Panc1 (cell line): Measurements from ENCODE around the gene ERGIC1. TPM values are rescaled to one million over a fixed set of nuclear protein-coding genes. Genes with fewer than 3 reads are reported as not detected.
A peak's percentile ranks its signal among the peaks of the same experiment; 100 is the strongest.

Source experiments
- ATAC-seq: fragments of 200-7000 bp; cut with Tn5 transposase; 2 replicates; pipeline ENCODE4 v1.9.1; 2020; ENCODE audit warnings: mild to moderate bottlenecking, moderate library complexity
- BruUV-seq: library from RNA; stranded (reverse); fragments of 400-500 nt; replicated peaks from 2 replicates; lab custom pipeline; 2021; lab: Mats Ljungman, UMichigan
- CTCF ChIA-PET: fragments of 300-600 bp; sonication (Branson Sonifier 250); formaldehyde crosslinking; loops from one replicate; lab custom pipeline; 2022; ENCODE audit warnings: antibody characterized with exemption; lab: Charles Lee
- POLR2A ChIA-PET: fragments of 300-600 bp; sonication (Branson Sonifier 250); formaldehyde crosslinking; loops from one replicate; lab custom pipeline; 2022; ENCODE audit warnings: antibody characterized with exemption; lab: Charles Lee
- DNase-seq: peaks from one replicate; pipeline ENCODE4 v3.0.0-alpha.2; 2010; ENCODE audit warnings: low read depth, low spot score
- H3K27ac ChIP-seq: 2 replicates; pipeline ENCODE4 v1.5.1; 2011; ENCODE audit warnings: mild to moderate bottlenecking, low read length, inconsistent platforms
- H3K27me3 ChIP-seq: fragments of 200-500 bp; sonication (Bioruptor generic); 2 replicates; pipeline ENCODE4 v1.6.0; 2014; ENCODE audit warnings: low read length, inconsistent platforms; ENCODE audit not compliant: control insufficient read depth, insufficient read depth
- H3K36me3 ChIP-seq: fragments of 200-500 bp; sonication (Bioruptor generic); 2 replicates; pipeline ENCODE4 v1.5.1; 2014; ENCODE audit warnings: inconsistent platforms, mild to moderate bottlenecking, low read length, moderate library complexity; ENCODE audit not compliant: control insufficient read depth, insufficient read depth
- H3K4me1 ChIP-seq: 2 replicates; pipeline ENCODE4 v1.5.1; 2011; ENCODE audit warnings: inconsistent platforms, mild to moderate bottlenecking, low read length, moderate library complexity; ENCODE audit not compliant: control insufficient read depth, insufficient read depth
- H3K4me3 ChIP-seq, 2 experiments: 2 replicates each; pipeline ENCODE4 v1.5.1; 2011 to 2012; ENCODE audit warnings: low read depth in 2 of 2, low read length in 2 of 2, mild to moderate bottlenecking in 2 of 2, inconsistent platforms in 1 of 2, moderate library complexity in 1 of 2
- H3K9me3 ChIP-seq: fragments of 200-500 bp; sonication (Bioruptor generic); 2 replicates; pipeline ENCODE4 v1.5.1; 2014; ENCODE audit warnings: low read depth, mild to moderate bottlenecking, inconsistent platforms, low read length, moderate library complexity; ENCODE audit not compliant: control insufficient read depth, insufficient read depth
- CTCF ChIP-seq: fragments of 450-650 bp; IDR thresholded peaks from 2 replicates; pipeline ENCODE4 v1.5.1; 2017; ENCODE audit warnings: mild to moderate bottlenecking
- POLR2AphosphoS5 ChIP-seq: IDR thresholded peaks from 2 replicates; pipeline ENCODE4 v1.6.1; 2012; ENCODE audit warnings: mild to moderate bottlenecking, low read depth, low read length, moderate library complexity
- REST ChIP-seq, 2 experiments: IDR thresholded peaks; 2 replicates each; pipeline ENCODE4 v1.6.1; 2011 to 2012; ENCODE audit warnings: low read depth in 2 of 2, control low read depth in 1 of 2, low read length in 1 of 2, mild to moderate bottlenecking in 1 of 2, moderate library complexity in 1 of 2; ENCODE audit not compliant: insufficient read depth in 1 of 2
- SIN3A ChIP-seq: IDR thresholded peaks from 2 replicates; pipeline ENCODE4 v1.6.1; 2012; ENCODE audit warnings: low read depth, mild to moderate bottlenecking, low read length, moderate library complexity, borderline replicate concordance; ENCODE audit not compliant: insufficient read depth
- TCF7L2 ChIP-seq: IDR thresholded peaks from 2 replicates; pipeline ENCODE4 v1.6.1; 2011; ENCODE audit warnings: mild to moderate bottlenecking, low read depth, low read length, inconsistent platforms
- in situ Hi-C: cut with HindIII; loops from 2 replicates; pipeline ENCODE4 v1.10.0; 2016; ENCODE audit warnings: low sequenced_read_pairs, low pct_unique_long_range_greater_than_20kb
- intact Hi-C: fragments of 100-400 bp; cut with micrococcal nuclease; formaldehyde crosslinking; loops from one replicate; pipeline ENCODE4 v1.10.0; 2022; ENCODE audit not compliant: unreplicated experiment
- total RNA-seq: library from RNA; stranded (reverse); gene quantifications from one replicate; pipeline ENCODE4 v1.2.1, GENCODE V29; 2021; ENCODE audit not compliant: unreplicated experiment

ERGIC1 gene
- total RNA-seq, 1 experiment from 2014 or later = 206 TPM

GRCh38 chr5:172899436-172899835, 65.4 kb downstream of the ERGIC1 start:
- intact Hi-C loops (no loop called here), in situ Hi-C loops (no loop called here)
- Histone ChIP-seq H3K9me3 (no peaks in the 10 kb centered on the region), H3K27ac (peak overlapping the region; percentile 59; the same call in 1 of the 2 replicates), H3K4me3 (no peak overlapping the region), H3K4me1 (peaks cover 56% of the 10 kb centered on the region), H3K27me3 (no peaks in the 10 kb centered on the region), H3K36me3 (no peaks in the 10 kb centered on the region; the same call in 1 of the 2 replicates)
- no peak for ATAC-seq
- TF ChIP-seq REST (IDR thresholded peaks at IDR 0.05; ENCODE audit: insufficient read depth in 1 of 2, low read depth in 2 of 2, low read length in 1 of 2) = no peak
- TF ChIP-seq POLR2AphosphoS5 = no peak
- TF ChIP-seq SIN3A = no peak
- TF ChIP-seq TCF7L2 = no peak
- no peak for TF ChIP-seq CTCF
- no peak for DNase-seq
- CTCF ChIA-PET = no interaction called here
- POLR2A ChIA-PET = interaction anchor here (0.6 to 0.7 kb wide), 3 partner anchors 19 to 166 kb away, joined by 7 to 16 read pairs (median 8); no protein-coding TSS in a partner anchor
- no TSS peak for BruUV-seq

- Histone ChIP-seq H3K4me3 (no peak overlapping the region), H3K27ac (peak overlapping the region; percentile 85), H3K4me1 (peaks cover 69% of the 10 kb centered on the region), H3K27me3 (no peaks in the 10 kb centered on the region), H3K36me3 (no peaks in the 10 kb centered on the region; the same call in 1 of the 2 replicates), H3K9me3 (no peaks in the 10 kb centered on the region)
- ChIA-PET CTCF (no interaction called here), POLR2A (interaction anchor here (0.6 kb wide), 1 partner anchor 186 kb away, joined by 3 read pairs; no protein-coding TSS in a partner anchor)
- ATAC-seq = no peak
- TF ChIP-seq POLR2AphosphoS5 (no peak; the same call in 1 of the 2 replicates), SIN3A (no peak), TCF7L2 (no peak), CTCF (no peak), REST (IDR thresholded peaks at IDR 0.05; ENCODE audit: insufficient read depth in 1 of 2, low read depth in 2 of 2, low read length in 1 of 2) (no peak)
- no peak for DNase-seq
- in situ Hi-C loops = no loop called here
- no TSS peak for BruUV-seq
- intact Hi-C loops = loop anchor here (10.0 kb wide), 2 partner anchors 126 to 186 kb away; partner anchors contain the start of gene DUSP1
Observed at GRCh38 chr5:172901012-172901780, 67.1 kb downstream of the ERGIC1 start.
